Spleen (tissue), 11 donors: ENCODE measurements around the gene SRRM2. TPM values are rescaled to one million over a fixed set of nuclear protein-coding genes. Genes with fewer than 3 reads are reported as not detected.

ENCODE experiments used
- DNase-seq: peaks from one replicate; pipeline ENCODE4 v3.0.0-alpha.2; 2020
- H3K27ac ChIP-seq, 8 donors: fragments of 200-600 bp; sonication (generic) in 7 of 8; 1 replicate in 4 of 8; 2 replicates in 4 of 8; pipeline versions ENCODE4 v1.5.0 to v1.8.0; 2016 to 2021; ENCODE audit warnings: inconsistent platforms in 4 of 8, mild to moderate bottlenecking in 4 of 8, moderate library complexity in 1 of 8
- H3K27me3 ChIP-seq, 7 donors: fragments of 200-600 bp; sonication (generic) in 6 of 7; replicated peaks in 1 of 7; 1 replicate in 4 of 7; 2 replicates in 3 of 7; pipeline versions ENCODE4 v1.5.0 to v1.8.0; 2016 to 2021; ENCODE audit warnings: inconsistent platforms in 3 of 7, mild to moderate bottlenecking in 1 of 7
- H3K36me3 ChIP-seq, 6 donors: fragments of 200-600 bp; sonication (generic) in 5 of 6; 1 replicate in 4 of 6; 2 replicates in 2 of 6; pipeline versions ENCODE4 v1.5.0 to v1.8.0; 2016 to 2021; ENCODE audit warnings: inconsistent platforms in 2 of 6
- H3K4me1 ChIP-seq, 6 donors: fragments of 200-600 bp; sonication (generic) in 5 of 6; 1 replicate in 3 of 6; 2 replicates in 3 of 6; pipeline versions ENCODE4 v1.5.0 to v1.8.0; 2016 to 2021; ENCODE audit warnings: inconsistent platforms in 3 of 6
- H3K4me3 ChIP-seq, 8 donors: fragments of 200-600 bp; sonication (generic) in 7 of 8; 1 replicate in 4 of 8; 2 replicates in 4 of 8; pipeline versions ENCODE4 v1.5.0 to v1.8.0; 2016 to 2021; ENCODE audit warnings: inconsistent platforms in 4 of 8, mild to moderate bottlenecking in 4 of 8, moderate library complexity in 2 of 8
- H3K9me3 ChIP-seq, 8 donors: fragments of 200-600 bp; sonication (generic) in 7 of 8; 1 replicate in 4 of 8; 2 replicates in 4 of 8; pipeline versions ENCODE4 v1.5.0 to v1.8.0; 2016 to 2021; ENCODE audit warnings: inconsistent platforms in 4 of 8
- CTCF ChIP-seq, 11 experiments: fragments of 200-600 bp in 7 of 11; fragments of 450-650 bp in 4 of 11; sonication (generic) in 4 of 11; IDR thresholded peaks in 8 of 11; conservative IDR thresholded peaks in 3 of 11; 1 replicate in 7 of 11; 2 replicates in 4 of 11; pipeline versions ENCODE4 v1.4.0 to v1.8.0; 2016 to 2021; ENCODE audit warnings: antibody characterized with exemption in 11 of 11, inconsistent platforms in 4 of 11, mild to moderate bottlenecking in 1 of 11
- POLR2A ChIP-seq, 3 donors: fragments of 450-650 bp; IDR thresholded peaks; one replicate each; pipeline ENCODE4 v1.5.1; 2017; ENCODE audit warnings: antibody characterized with exemption in 3 of 3, mild to moderate bottlenecking in 1 of 3
- POLR2AphosphoS5 ChIP-seq, 3 donors: sonication (generic); formaldehyde crosslinking; IDR thresholded peaks; one replicate each; pipeline ENCODE4 v1.5.1; 2017; ENCODE audit warnings: antibody characterized with exemption in 3 of 3
- WGBS, 5 donors: extraction: QIAGEN DNeasy Blood & Tissue Kit in 3 of 5; methylation state at CpG; one replicate each; pipeline versions ENCODE4 v1.1.5 to v1.1.7; 2013 to 2018; 5-methylcytosine and 5-hydroxymethylcytosine counted together
- intact Hi-C: fragments of 100-400 bp; cut with DNase I; formaldehyde crosslinking; loops from one replicate; pipeline ENCODE4 v1.15.0; 2023; ENCODE audit warnings: low total_unique reads
- polyA plus RNA-seq, 3 donors: library from polyadenylated mRNA; stranded (reverse); fragments of 200-250 nt; gene quantifications; one replicate each; pipeline ENCODE4 v1.2.1, GENCODE V29; 2013
- total RNA-seq, 7 donors: library from RNA; depleted of rRNA in 3 of 7; stranded (reverse); fragments of >200 nt in 3 of 7; fragmentation: NEBNext Ultra II Directional in 4 of 7; extraction: Animal tissue kit (Norgen Biotek cat#: 25700) in 4 of 7; gene quantifications; one replicate each; pipeline versions ENCODE4 v1.1.0 to v1.2.1, GENCODE V29; 2016 to 2021
- donor health status: healthy with polysubstance abuse.
- donor health status: DM: no; HTN: no; CAD: no; lungs with moderate emphysema.
- donor health status: DM: no; HTN: no; CAD: no.
- donor health status: Bipolar disorder and iron deficiency.
- donor health status: healthy.
- donor health status: DM: no; HTN: no; CAD: no.
- donor health status: DM: yes; HTN: yes; CAD: no.

SRRM2 gene
- total and polyA plus RNA-seq, 10 donors, result 239 to 1,169 (median 839) TPM

GRCh38 chr16:2804728-2805127, 52.3 kb downstream of the SRRM2 start:
- no peaks in the 10 kb centered on the region for H3K36me3 ChIP-seq
- intact Hi-C loops, result no loop called here
- no peaks in the 10 kb centered on the region for H3K4me1 ChIP-seq
- WGBS, 5 donors, result 79 to 100% (median 95%) methylated on average over 1 to 4 of the region's 4 CpGs
- peak; percentile 52 for DNase-seq
- TF ChIP-seq POLR2AphosphoS5 (IDR thresholded peaks at IDR 0.05), result no peak
- no peak for TF ChIP-seq CTCF (IDR thresholded peaks at IDR 0.05 in 8 of 11, conservative IDR thresholded peaks at IDR 0.05 in 3 of 11)
- no peak for TF ChIP-seq POLR2A (IDR thresholded peaks at IDR 0.05)
- H3K27me3 ChIP-seq, result peaks cover 0 to 22% (median 0%) of the 10 kb centered on the region in 7 donors
- no peak overlapping the region for H3K4me3 ChIP-seq
- H3K9me3 ChIP-seq, result peaks cover 0 to 24% (median 15%) of the 10 kb centered on the region in 8 donors
- H3K27ac ChIP-seq, result no peak overlapping the region

DNA sequence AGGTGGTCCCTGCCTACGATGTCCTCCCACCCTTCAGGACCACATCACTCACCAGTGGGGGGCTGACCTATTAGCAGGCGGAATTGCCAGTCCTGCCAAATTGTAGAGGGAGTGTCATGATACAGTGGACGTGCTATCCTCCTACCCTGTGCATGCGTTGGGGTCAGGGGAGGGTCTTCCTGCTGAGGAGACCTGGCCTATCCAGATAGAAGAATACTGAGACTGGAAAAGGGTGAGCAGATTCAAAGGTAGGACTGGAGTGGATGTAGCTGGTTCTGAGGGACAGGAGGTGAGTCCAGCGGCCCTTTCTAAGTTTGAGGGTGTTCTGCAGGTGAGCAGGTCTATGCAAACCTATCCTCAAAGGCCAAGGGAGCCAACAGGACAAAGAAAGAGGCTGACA, 53.8 kb downstream of the SRRM2 start:
- no peak for DNase-seq
- Histone ChIP-seq H3K4me1 (no peaks in the 10 kb centered on the region), H3K27me3 (peaks cover 0 to 36% (median 0%) of the 10 kb centered on the region in 7 donors), H3K9me3 (peaks cover 0 to 24% (median 15%) of the 10 kb centered on the region in 8 donors), H3K27ac (no peak overlapping the region), H3K36me3 (no peaks in the 10 kb centered on the region), H3K4me3 (no peak overlapping the region)
- intact Hi-C loops, result no loop called here
- TF ChIP-seq POLR2A (IDR thresholded peaks at IDR 0.05) (no peak), CTCF (IDR thresholded peaks at IDR 0.05 in 8 of 11, conservative IDR thresholded peaks at IDR 0.05 in 3 of 11) (no peak), POLR2AphosphoS5 (IDR thresholded peaks at IDR 0.05) (no peak)
- WGBS, 5 donors, result 74 to 78% (median 77%) methylated on average over 5 of the region's 5 CpGs

GRCh38 chr16:2808181-2808580, 55.7 kb downstream of the SRRM2 start:
- intact Hi-C loops, result no loop called here
- DNase-seq, result peak; percentile 41
- Histone ChIP-seq H3K27me3 (peaks cover 0 to 52% (median 0%) of the 10 kb centered on the region in 7 donors), H3K4me3 (no peak overlapping the region), H3K27ac (no peak overlapping the region), H3K9me3 (peaks cover 0 to 19% (median 14%) of the 10 kb centered on the region in 8 donors), H3K36me3 (no peaks in the 10 kb centered on the region), H3K4me1 (no peaks in the 10 kb centered on the region)
- TF ChIP-seq POLR2A (IDR thresholded peaks at IDR 0.05) (no peak), CTCF (IDR thresholded peaks at IDR 0.05 in 8 of 11, conservative IDR thresholded peaks at IDR 0.05 in 3 of 11) (no peak), POLR2AphosphoS5 (IDR thresholded peaks at IDR 0.05) (no peak)
- 82 to 95% (median 88%) methylated on average over 7 of the region's 7 CpGs for WGBS, 5 donors

GRCh38 chr16:2809149-2809760, 56.8 kb downstream of the SRRM2 start:
- no peak for DNase-seq
- H3K27me3 ChIP-seq, result peaks cover 0 to 54% (median 0%) of the 10 kb centered on the region in 7 donors
- no peaks in the 10 kb centered on the region for H3K4me1 ChIP-seq
- H3K9me3 ChIP-seq, result peaks cover 0 to 8% (median 3%) of the 10 kb centered on the region in 8 donors
- no peak overlapping the region for H3K27ac ChIP-seq
- H3K36me3 ChIP-seq, result no peaks in the 10 kb centered on the region
- no peak overlapping the region for H3K4me3 ChIP-seq
- 74 to 88% (median 83%) methylated on average over 3 of the region's 3 CpGs for WGBS, 5 donors
- TF ChIP-seq CTCF (IDR thresholded peaks at IDR 0.05 in 8 of 11, conservative IDR thresholded peaks at IDR 0.05 in 3 of 11), result no peak
- TF ChIP-seq POLR2AphosphoS5 (IDR thresholded peaks at IDR 0.05), result no peak
- no peak for TF ChIP-seq POLR2A (IDR thresholded peaks at IDR 0.05)
- intact Hi-C loops, result no loop called here
